Ishikawa (cell line): ENCODE measurements around the gene SLC9A2.

Source experiments
- CEBPB ChIP-seq: IDR thresholded peaks from 2 replicates; pipeline ENCODE4 v1.6.1; 2012
- CREB1 ChIP-seq: IDR thresholded peaks from 2 replicates; pipeline ENCODE4 v1.6.1; 2012; ENCODE audit warnings: low read depth
- EGR1 ChIP-seq: IDR thresholded peaks from 2 replicates; pipeline ENCODE4 v1.6.1; 2012
- EP300 ChIP-seq: IDR thresholded peaks from 2 replicates; pipeline ENCODE4 v1.6.1; 2012; ENCODE audit warnings: borderline replicate concordance
- FOXM1 ChIP-seq: IDR thresholded peaks from 2 replicates; pipeline ENCODE4 v1.6.1; 2012; ENCODE audit warnings: low read depth, borderline replicate concordance
- MAX ChIP-seq: IDR thresholded peaks from 2 replicates; pipeline ENCODE4 v1.6.1; 2012
- NFIC ChIP-seq: IDR thresholded peaks from 2 replicates; pipeline ENCODE4 v1.6.1; 2012
- RAD21 ChIP-seq: IDR thresholded peaks from 2 replicates; pipeline ENCODE4 v1.6.1; 2012; ENCODE audit warnings: low read depth
- TAF1 ChIP-seq: IDR thresholded peaks from 2 replicates; pipeline ENCODE4 v1.6.1; 2012; ENCODE audit warnings: low read depth, mild to moderate bottlenecking
- TCF12 ChIP-seq: IDR thresholded peaks from 2 replicates; pipeline ENCODE4 v1.6.1; 2012; ENCODE audit warnings: low read depth
- TEAD4 ChIP-seq: IDR thresholded peaks from 2 replicates; pipeline ENCODE4 v1.6.1; 2012
- USF1 ChIP-seq: IDR thresholded peaks from 2 replicates; pipeline ENCODE4 v1.6.1; 2012
- YY1 ChIP-seq: IDR thresholded peaks from 2 replicates; pipeline ENCODE4 v1.6.1; 2012; ENCODE audit warnings: low read depth
- ZBTB7A ChIP-seq: IDR thresholded peaks from 2 replicates; pipeline ENCODE4 v1.6.1; 2012; ENCODE audit warnings: low read depth
- TF ChIP-seq, protein P1 (sequence below): IDR thresholded peaks from 2 replicates; pipeline ENCODE4 v1.6.1; 2012; ENCODE audit warnings: low read depth, mild to moderate bottlenecking

SLC9A2 gene

DNA sequence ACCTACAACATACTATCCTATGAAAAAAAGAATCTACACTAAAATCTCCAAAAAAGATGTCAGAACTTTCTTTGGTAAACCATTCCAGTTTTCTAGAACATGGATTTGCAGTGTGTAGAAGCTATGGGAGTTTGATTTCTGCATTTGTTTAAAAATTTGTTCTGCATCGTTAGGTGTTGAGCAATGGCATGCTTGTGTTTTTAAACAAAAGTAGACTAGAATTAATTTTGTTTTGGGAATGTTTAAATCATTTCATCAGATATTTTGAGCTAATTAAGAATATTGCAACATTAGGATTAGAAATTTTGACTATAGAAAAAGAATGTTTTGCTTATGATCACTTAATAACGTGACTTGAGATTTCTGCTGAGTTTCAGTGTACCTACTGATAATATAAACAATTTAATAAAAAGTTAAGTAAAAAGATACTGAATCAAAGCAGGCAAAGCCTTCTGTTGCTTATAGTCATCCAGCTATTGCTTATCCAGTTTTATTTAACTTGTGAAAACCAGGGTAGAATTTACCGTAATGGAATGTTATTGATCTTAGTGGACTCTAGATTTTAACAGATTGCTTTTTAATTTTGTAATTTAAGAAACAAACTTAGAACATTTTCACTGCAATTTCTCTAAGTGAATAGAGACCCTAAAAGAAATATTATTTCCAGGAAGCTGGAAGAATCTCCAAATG lies 135.2 kb downstream of the SLC9A2 start:
- TF ChIP-seq EP300 (no peak), TAF1 (no peak), CEBPB (no peak), RAD21 (no peak)

DNA sequence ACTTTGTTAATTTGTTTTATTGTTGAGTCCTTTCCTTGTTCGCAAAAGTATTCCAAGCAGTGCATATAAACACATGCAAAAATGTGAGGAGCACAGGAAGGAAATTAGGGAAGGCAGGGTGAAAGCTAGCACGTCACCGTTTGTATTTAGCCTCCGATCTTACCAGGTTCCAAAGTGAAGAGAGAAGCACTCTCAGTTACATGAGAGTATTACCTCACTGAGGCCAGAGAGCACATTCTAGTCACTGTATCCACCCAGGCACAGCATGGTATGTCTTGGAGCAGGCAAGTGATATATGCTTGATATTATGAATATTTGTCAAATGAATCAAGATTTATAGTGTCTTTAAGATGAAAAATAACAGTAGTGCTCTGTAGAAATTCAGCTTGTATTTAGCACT lies 135.9 kb downstream of the SLC9A2 start:
- TF ChIP-seq CEBPB (no peak), NFIC (no peak), ZBTB7A (no peak), TCF12 (no peak), YY1 (no peak), CREB1 (no peak), EGR1 (no peak), USF1 (no peak), TEAD4 (no peak), MAX (no peak), FOXM1 (no peak), EP300 (no peak), TAF1 (no peak), RAD21 (no peak)
- TF ChIP-seq, protein P1, sequence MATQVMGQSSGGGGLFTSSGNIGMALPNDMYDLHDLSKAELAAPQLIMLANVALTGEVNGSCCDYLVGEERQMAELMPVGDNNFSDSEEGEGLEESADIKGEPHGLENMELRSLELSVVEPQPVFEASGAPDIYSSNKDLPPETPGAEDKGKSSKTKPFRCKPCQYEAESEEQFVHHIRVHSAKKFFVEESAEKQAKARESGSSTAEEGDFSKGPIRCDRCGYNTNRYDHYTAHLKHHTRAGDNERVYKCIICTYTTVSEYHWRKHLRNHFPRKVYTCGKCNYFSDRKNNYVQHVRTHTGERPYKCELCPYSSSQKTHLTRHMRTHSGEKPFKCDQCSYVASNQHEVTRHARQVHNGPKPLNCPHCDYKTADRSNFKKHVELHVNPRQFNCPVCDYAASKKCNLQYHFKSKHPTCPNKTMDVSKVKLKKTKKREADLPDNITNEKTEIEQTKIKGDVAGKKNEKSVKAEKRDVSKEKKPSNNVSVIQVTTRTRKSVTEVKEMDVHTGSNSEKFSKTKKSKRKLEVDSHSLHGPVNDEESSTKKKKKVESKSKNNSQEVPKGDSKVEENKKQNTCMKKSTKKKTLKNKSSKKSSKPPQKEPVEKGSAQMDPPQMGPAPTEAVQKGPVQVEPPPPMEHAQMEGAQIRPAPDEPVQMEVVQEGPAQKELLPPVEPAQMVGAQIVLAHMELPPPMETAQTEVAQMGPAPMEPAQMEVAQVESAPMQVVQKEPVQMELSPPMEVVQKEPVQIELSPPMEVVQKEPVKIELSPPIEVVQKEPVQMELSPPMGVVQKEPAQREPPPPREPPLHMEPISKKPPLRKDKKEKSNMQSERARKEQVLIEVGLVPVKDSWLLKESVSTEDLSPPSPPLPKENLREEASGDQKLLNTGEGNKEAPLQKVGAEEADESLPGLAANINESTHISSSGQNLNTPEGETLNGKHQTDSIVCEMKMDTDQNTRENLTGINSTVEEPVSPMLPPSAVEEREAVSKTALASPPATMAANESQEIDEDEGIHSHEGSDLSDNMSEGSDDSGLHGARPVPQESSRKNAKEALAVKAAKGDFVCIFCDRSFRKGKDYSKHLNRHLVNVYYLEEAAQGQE: no peak

DNA sequence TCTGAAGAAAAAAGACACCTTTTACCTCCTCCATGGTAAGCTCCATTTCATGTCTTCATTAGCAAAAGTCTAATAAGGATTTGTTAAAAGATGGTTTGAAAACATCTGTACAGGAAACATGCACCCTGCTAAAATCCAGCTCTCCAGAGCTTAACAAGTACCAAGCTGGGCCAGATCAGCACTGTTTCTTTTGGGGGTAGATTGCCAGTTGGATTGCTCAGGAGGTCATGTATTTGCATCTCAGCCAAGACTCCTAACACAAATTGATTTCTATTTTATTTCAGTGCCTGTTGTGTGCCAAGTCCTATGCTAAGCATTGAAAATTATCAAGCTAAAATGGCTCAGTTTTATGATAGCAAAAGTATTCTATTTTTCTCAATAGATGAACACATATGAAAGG lies 139.1 kb downstream of the SLC9A2 start:
- TF ChIP-seq EGR1 (no peak), CEBPB (no peak), CREB1 (no peak), ZBTB7A (no peak)
